Activated T-helper 1 cell treated with anti-CD3 and anti-CD28 coated beads, Interleukin-12 subunit alpha, Interleukin-12 subunit beta, Interleukin-2, Interleukin-4 antibody, amounts not matched to agents 30 ng/mL and 10 ng/mL and 1 ng/mL, durations not matched to agents 14 hours and 24 hours and 36 hours (primary cell): ENCODE data around the gene UCP1. TPM values are rescaled to one million over a fixed set of nuclear protein-coding genes. Genes with fewer than 3 reads are reported as not detected.
"Not testable (repeated sequence)": the region's sequence is repeated elsewhere in the genome, so short reads cannot be mapped to it uniquely, and the experiment has no call there.

ENCODE experiments used
- DNase-seq: peaks from one replicate; pipeline ENCODE4 v3.0.0; 2021; ENCODE audit warnings: low spot score
- H3K27ac Mint-ChIP-seq: one replicate; pipeline ENCODE4 v1.8.0; 2021; ENCODE audit warnings: mild to moderate bottlenecking, mixed read lengths
- H3K27me3 Mint-ChIP-seq: one replicate; pipeline ENCODE4 v1.8.0; 2022; ENCODE audit warnings: mild to moderate bottlenecking, moderate library complexity, mixed read lengths; ENCODE audit not compliant: insufficient read depth
- H3K36me3 Mint-ChIP-seq: one replicate; pipeline ENCODE4 v1.8.0; 2021; ENCODE audit warnings: low read depth, mixed read lengths
- H3K4me1 Mint-ChIP-seq: one replicate; pipeline ENCODE4 v1.8.0; 2021; ENCODE audit warnings: low read depth, mixed read lengths
- H3K4me3 Mint-ChIP-seq: one replicate; pipeline ENCODE4 v1.8.0; 2021; ENCODE audit warnings: mild to moderate bottlenecking, moderate library complexity, mixed read lengths
- H3K9me3 Mint-ChIP-seq: one replicate; pipeline ENCODE4 v1.8.0; 2021; ENCODE audit warnings: mixed read lengths
- intact Hi-C: fragments of 100-400 bp; cut with micrococcal nuclease; formaldehyde crosslinking; loops from one replicate; pipeline ENCODE4 v1.15.1; 2024
- total RNA-seq: library from RNA; stranded (reverse); gene quantifications from 2 replicates; pipeline ENCODE4 v1.2.3, GENCODE V29; 2022

UCP1 gene
- total RNA-seq, 1 donor from 2014 or later = not detected

DNA sequence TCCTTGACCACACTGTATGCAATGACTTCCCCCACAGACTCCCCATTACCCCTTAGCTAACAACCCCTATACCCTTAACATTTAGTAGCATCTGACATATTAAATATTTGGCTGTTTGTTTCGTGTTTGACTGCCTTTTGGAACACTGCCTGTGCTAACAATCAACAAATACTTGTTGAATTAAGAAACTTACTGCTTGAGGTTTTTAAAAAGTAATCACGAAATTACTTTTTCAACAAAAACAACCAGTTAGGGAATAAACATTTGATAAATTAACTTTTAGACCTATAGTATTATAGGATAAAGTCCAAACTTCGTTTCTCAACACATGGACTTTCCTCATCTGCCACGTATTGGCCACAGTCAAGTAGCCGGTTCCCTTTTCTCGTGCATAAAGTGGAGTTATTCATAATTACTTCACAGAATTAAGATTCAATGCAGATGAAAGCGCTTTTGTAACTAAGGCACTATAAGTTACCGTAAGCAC lies 45.3 kb downstream of the UCP1 start:
- Mint-ChIP-seq H3K4me1 (peaks cover 19% of the 10 kb centered on the region), H3K36me3 (peaks cover 8% of the 10 kb centered on the region), H3K27me3 (no peaks in the 10 kb centered on the region), H3K4me3 (peak overlapping the region; percentile 88), H3K27ac (no peak overlapping the region), H3K9me3 (peaks cover 5% of the 10 kb centered on the region)
- no peak for DNase-seq
- intact Hi-C loops = loop anchor here (1.0 to 5.0 kb wide), 6 partner anchors 87 to 1441 kb away; partner anchors contain the start of genes MAML3, RAB33B and SETD7

GRCh38 chr4:140515423-140515822 lies 53.3 kb downstream of the UCP1 start:
- Mint-ChIP-seq H3K4me1 (no peaks in the 10 kb centered on the region), H3K9me3 (no peaks in the 10 kb centered on the region), H3K4me3 (no peak overlapping the region), H3K36me3 (no peaks in the 10 kb centered on the region), H3K27me3 (peaks cover 26% of the 10 kb centered on the region), H3K27ac (no peak overlapping the region)
- no peak for DNase-seq
- intact Hi-C loops = no loop called here

DNA sequence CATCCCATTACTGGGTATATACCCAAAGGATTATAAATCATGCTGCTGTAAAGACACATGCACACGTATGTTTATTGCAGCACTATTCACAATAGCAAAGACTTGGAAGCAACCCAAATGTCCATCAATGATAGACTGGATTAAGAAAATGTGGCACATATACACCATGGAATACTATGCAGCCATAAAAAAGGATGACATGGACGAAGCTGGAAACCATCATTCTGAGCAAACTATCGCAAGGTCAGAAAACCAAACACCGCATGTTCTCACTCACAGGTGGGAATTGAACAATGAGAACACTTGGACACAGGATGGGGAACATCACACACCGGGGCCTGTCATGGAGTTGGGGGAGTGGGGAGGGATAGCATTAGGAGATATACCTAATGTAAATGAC lies 55.0 kb downstream of the UCP1 start:
- intact Hi-C loops, DNase-seq, H3K27ac Mint-ChIP-seq, H3K36me3 Mint-ChIP-seq, H3K9me3 Mint-ChIP-seq, H3K4me3 Mint-ChIP-seq, H3K4me1 Mint-ChIP-seq: not testable (repeated sequence)
- peaks cover 32% of the 10 kb centered on the region for H3K27me3 Mint-ChIP-seq

Other genes starting within 250 kb of the UCP1 start
- gene SCOC, start 195.3 kb downstream of the UCP1 start, total RNA-seq = 33.9 and 34.0 TPM in 2 replicates
- gene CLGN, start 141.3 kb downstream of the UCP1 start, total RNA-seq = not detected in 2 replicates
- gene MGAT4D, start 70.7 kb downstream of the UCP1 start, total RNA-seq = not detected in 2 replicates
- gene ELMOD2, start 44.8 kb downstream of the UCP1 start, total RNA-seq = 10.8 and 15.7 TPM in 2 replicates
- 0.29 TPM in 1 of 2 replicates, not detected in the other for gene TBC1D9, start 187.4 kb upstream of the UCP1 start, total RNA-seq